ENCODE data around the gene TNNT2.

Gene TNNT2

GRCh38 chr1:201391225-201391624 lies 13.7 kb upstream of the TNNT2 start:
- TF ChIP-seq EZH2phosphoT487 (IDR thresholded peaks at IDR 0.05; ENCODE audit: low read depth): no peak
- TF ChIP-seq CTCF (IDR thresholded peaks at IDR 0.05; ENCODE audit: low read depth, low read length): no peak
- Histone ChIP-seq H3K36me3 (replicated peaks; ENCODE audit: low read depth, low read length) (no peaks in the 10 kb centered on the region), H4K20me1 (ENCODE audit: insufficient read depth, low read length) (no peaks in the 10 kb centered on the region), H2AFZ (ENCODE audit: low read depth, low read length) (no peak overlapping the region), H3K9ac (ENCODE audit: low read length) (no peak overlapping the region), H3K27me3 (ENCODE audit: low read depth, low read length) (peaks cover 19% of the 10 kb centered on the region), H3K79me2 (ENCODE audit: low read length) (no peaks in the 10 kb centered on the region), H3K4me3 (ENCODE audit: low read length) (no peak overlapping the region), H3K9me3 (ENCODE audit: insufficient read depth, low read length) (no peaks in the 10 kb centered on the region), H3K27ac (ENCODE audit: low read length) (no peak overlapping the region), H3K4me1 (ENCODE audit: low read length) (peaks cover 15% of the 10 kb centered on the region), H3K4me2 (ENCODE audit: low read length) (no peak overlapping the region)

- Histone ChIP-seq H3K4me2 (ENCODE audit: low read length) (no peak overlapping the region), H4K20me1 (ENCODE audit: insufficient read depth, low read length) (no peaks in the 10 kb centered on the region), H3K27me3 (ENCODE audit: low read depth, low read length) (peaks cover 32% of the 10 kb centered on the region), H3K27ac (ENCODE audit: low read length) (no peak overlapping the region), H3K79me2 (ENCODE audit: low read length) (no peaks in the 10 kb centered on the region), H3K9me3 (ENCODE audit: insufficient read depth, low read length) (no peaks in the 10 kb centered on the region), H3K9ac (ENCODE audit: low read length) (no peak overlapping the region), H3K36me3 (replicated peaks; ENCODE audit: low read depth, low read length) (no peaks in the 10 kb centered on the region), H2AFZ (ENCODE audit: low read depth, low read length) (no peak overlapping the region), H3K4me1 (ENCODE audit: low read length) (peaks cover 9% of the 10 kb centered on the region), H3K4me3 (ENCODE audit: low read length) (no peak overlapping the region)
- no peak for TF ChIP-seq EZH2phosphoT487 (IDR thresholded peaks at IDR 0.05; ENCODE audit: low read depth)
Observed at GRCh38 chr1:201389051-201389450, 11.6 kb upstream of the TNNT2 start.

- H3K4me3 ChIP-seq (ENCODE audit: low read length): no peak overlapping the region
- no peak overlapping the region for H3K9ac ChIP-seq (ENCODE audit: low read length)
- H3K9me3 ChIP-seq (ENCODE audit: insufficient read depth, low read length): no peaks in the 10 kb centered on the region
- H3K79me2 ChIP-seq (ENCODE audit: low read length): no peaks in the 10 kb centered on the region
- no peak overlapping the region for H2AFZ ChIP-seq (ENCODE audit: low read depth, low read length)
- H3K27ac ChIP-seq (ENCODE audit: low read length): no peak overlapping the region
- TF ChIP-seq CTCF (IDR thresholded peaks at IDR 0.05; ENCODE audit: low read depth, low read length) (no peak), EZH2phosphoT487 (IDR thresholded peaks at IDR 0.05; ENCODE audit: low read depth) (no peak)
- H3K4me1 ChIP-seq (ENCODE audit: low read length): no peaks in the 10 kb centered on the region
- H4K20me1 ChIP-seq (ENCODE audit: insufficient read depth, low read length): no peaks in the 10 kb centered on the region
- no peaks in the 10 kb centered on the region for H3K36me3 ChIP-seq (replicated peaks; ENCODE audit: low read depth, low read length)
- H3K27me3 ChIP-seq (ENCODE audit: low read depth, low read length): peaks cover 40% of the 10 kb centered on the region
- no peak overlapping the region for H3K4me2 ChIP-seq (ENCODE audit: low read length)
Observed at GRCh38 chr1:201386208-201386607, 8.7 kb upstream of the TNNT2 start.

- H4K20me1 ChIP-seq (ENCODE audit: insufficient read depth, low read length): no peaks in the 10 kb centered on the region
- H3K27ac ChIP-seq (ENCODE audit: low read length): no peak overlapping the region
- H3K4me2 ChIP-seq (ENCODE audit: low read length): no peak overlapping the region
- no peak overlapping the region for H3K4me3 ChIP-seq (ENCODE audit: low read length)
- H3K79me2 ChIP-seq (ENCODE audit: low read length): no peaks in the 10 kb centered on the region
- no peaks in the 10 kb centered on the region for H3K4me1 ChIP-seq (ENCODE audit: low read length)
- no peaks in the 10 kb centered on the region for H3K36me3 ChIP-seq (replicated peaks; ENCODE audit: low read depth, low read length)
- H2AFZ ChIP-seq (ENCODE audit: low read depth, low read length): no peak overlapping the region
- H3K27me3 ChIP-seq (ENCODE audit: low read depth, low read length): peaks cover 40% of the 10 kb centered on the region
- H3K9me3 ChIP-seq (ENCODE audit: insufficient read depth, low read length): no peaks in the 10 kb centered on the region
- TF ChIP-seq EZH2phosphoT487 (IDR thresholded peaks at IDR 0.05; ENCODE audit: low read depth): no peak
- TF ChIP-seq CTCF (IDR thresholded peaks at IDR 0.05; ENCODE audit: low read depth, low read length): peak; percentile 90
- H3K9ac ChIP-seq (ENCODE audit: low read length): no peak overlapping the region
Observed at GRCh38 chr1:201385299-201385891, 7.9 kb upstream of the TNNT2 start.

Data from OCI-LY3 (cell line).